GM12878 (cell line): Measurements from ENCODE around the gene GM2A. TPM values are rescaled to one million over a fixed set of nuclear protein-coding genes. Genes with fewer than 3 reads are reported as not detected.

ENCODE experiments used
- E2F4 ChIP-seq: IDR thresholded peaks from 2 replicates; pipeline ENCODE4 v1.6.1; 2012; ENCODE audit warnings: low read depth, low read length, improper control_type of control experiment
- IRF3 ChIP-seq: fragments of 450-650 bp; IDR thresholded peaks from 2 replicates; pipeline ENCODE4 v1.6.1; 2014; ENCODE audit warnings: mild to moderate bottlenecking
- NRF1 ChIP-seq: conservative IDR thresholded peaks from 2 replicates; pipeline ENCODE4 v1.6.1; 2011; ENCODE audit warnings: mild to moderate bottlenecking, low read depth, low read length, improper control_type of control experiment
- ZNF687 ChIP-seq: fragments of 450-650 bp; IDR thresholded peaks from 2 replicates; pipeline ENCODE4 v1.6.1; 2017; ENCODE audit warnings: mild to moderate bottlenecking, moderate library complexity
- polyA plus RNA-seq, 11 experiments: library from polyadenylated mRNA; depleted of rRNA in 4 of 11; unstranded in 6 of 11; stranded (reverse) in 5 of 11; fragments of >200 nt; fragmentation: Nextera tagmentation in 4 of 11; fragmentation: Illumina TruSeq in 1 of 11; extraction: Ambion mirVana in 4 of 11; extraction: Trizol in 1 of 11; gene quantifications; 1 replicate in 1 of 11; 2 replicates in 10 of 11; pipeline versions ENCODE4 v1.2.1 to v1.2.3, GENCODE V29; 2011 to 2016; ENCODE audit warnings: inconsistent platforms in 2 of 11, missing spikeins in 2 of 11, low read depth in 1 of 11
- total RNA-seq, 4 experiments: library from RNA; depleted of rRNA in 3 of 4; stranded (reverse); fragments of >200 nt in 3 of 4; fragmentation: Illumina TruSeq in 1 of 4; extraction: Trizol in 1 of 4; gene quantifications; 2 replicates each; pipeline versions ENCODE4 v1.2.1 to v1.2.3, GENCODE V29; 2013 to 2021

GM2A gene
- total and polyA plus RNA-seq, 10 of the 15 experiments (the other 5 are each of a cell fraction or from before 2014, with no cell fraction given) = 33.6 to 106 (median 68.2) TPM

- no peak for TF ChIP-seq E2F4
- TF ChIP-seq NRF1 = no peak
- no peak for TF ChIP-seq IRF3
- TF ChIP-seq ZNF687 = no peak
These were observed 64.9 kb downstream of the GM2A start (continued) for GRCh38 chr5:151317871-151318270.
